Activated naive CD4-positive, alpha-beta T cell treated with anti-CD3 and anti-CD28 coated beads for 36 hours (primary cell): Measurements from ENCODE around the gene PPME1. TPM values are rescaled to one million over a fixed set of nuclear protein-coding genes. Genes with fewer than 3 reads are reported as not detected.

Source experiments
- CTCF ChIA-PET: fragments of 350-600 bp; sonication (Branson Sonifier 250); formaldehyde crosslinking; loops from one replicate; lab custom pipeline; 2021; ENCODE audit warnings: antibody characterized with exemption; lab: Charles Lee
- DNase-seq: peaks from one replicate; pipeline ENCODE4 v3.0.0-alpha.2; 2020
- H3K27ac Mint-ChIP-seq: one replicate; pipeline ENCODE4 v1.8.0; 2021; ENCODE audit warnings: mild to moderate bottlenecking, mixed read lengths
- H3K27me3 Mint-ChIP-seq: one replicate; pipeline ENCODE4 v1.8.0; 2021; ENCODE audit warnings: low read depth, mixed read lengths
- H3K36me3 Mint-ChIP-seq: one replicate; pipeline ENCODE4 v1.8.0; 2021; ENCODE audit warnings: low read depth, mixed read lengths
- H3K4me1 Mint-ChIP-seq: one replicate; pipeline ENCODE4 v1.8.0; 2021; ENCODE audit warnings: low read depth, mixed read lengths
- H3K4me3 Mint-ChIP-seq: one replicate; pipeline ENCODE4 v1.8.0; 2021; ENCODE audit warnings: mild to moderate bottlenecking, moderate library complexity, mixed read lengths
- H3K9me3 Mint-ChIP-seq: one replicate; pipeline ENCODE4 v1.8.0; 2021; ENCODE audit warnings: mixed read lengths
- intact Hi-C: fragments of 100-400 bp; cut with micrococcal nuclease; formaldehyde crosslinking; loops from one replicate; pipeline ENCODE4 v1.15.1; 2023
- total RNA-seq, 2 experiments: library from RNA; stranded (reverse); gene quantifications; one replicate each; pipeline ENCODE4 v1.2.3, GENCODE V29; 2021

The PPME1 gene
- total RNA-seq, 2 experiments from 2014 or later, result 19.0 to 22.1 TPM

DNA sequence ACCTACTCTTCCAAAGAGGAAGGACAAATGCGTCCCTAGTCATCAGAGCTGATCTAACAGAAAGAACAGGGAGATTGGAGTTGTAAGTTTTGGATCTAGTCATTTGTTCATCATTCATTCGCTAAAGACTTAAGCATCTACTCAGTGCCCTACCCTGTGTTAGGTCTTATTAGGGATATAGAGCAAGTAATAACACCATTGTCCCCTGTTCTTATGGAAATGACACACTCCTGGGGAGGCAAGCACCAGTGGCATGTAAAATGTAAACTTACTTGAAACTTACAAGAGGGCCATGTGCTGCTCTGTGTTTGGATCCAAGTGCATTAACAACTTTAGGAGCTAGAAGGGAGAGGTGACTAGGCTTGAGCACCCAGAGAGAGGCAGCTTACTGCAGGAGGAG is 78.4 kb downstream of the PPME1 start:
- intact Hi-C loops, result no loop called here
- Mint-ChIP-seq H3K27me3 (no peaks in the 10 kb centered on the region), H3K27ac (no peak overlapping the region), H3K9me3 (no peaks in the 10 kb centered on the region), H3K4me3 (no peak overlapping the region), H3K4me1 (no peaks in the 10 kb centered on the region), H3K36me3 (peaks cover 22% of the 10 kb centered on the region)
- CTCF ChIA-PET, result no interaction called here
- DNase-seq, result no peak

DNA sequence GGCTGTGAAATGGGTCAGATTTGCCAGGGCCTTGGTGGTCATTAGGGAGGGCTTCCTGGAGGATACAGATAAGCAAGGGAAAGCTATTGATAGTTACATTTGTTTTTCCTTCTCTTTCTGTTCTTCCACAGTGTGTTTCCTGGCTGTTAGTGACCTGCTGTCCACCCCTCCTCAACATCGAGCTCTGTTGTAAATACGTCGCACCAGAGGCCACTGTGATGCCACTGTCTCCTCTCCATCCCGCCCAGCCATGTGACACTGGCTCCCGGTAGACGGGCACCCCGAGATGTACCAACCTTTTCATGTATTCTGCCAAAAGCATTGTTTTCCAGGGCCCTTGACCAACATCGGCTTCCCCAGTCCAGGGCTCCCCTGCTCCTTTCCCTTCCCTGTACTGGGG is 82.3 kb downstream of the PPME1 start:
- H3K4me1 Mint-ChIP-seq, result peaks cover 3% of the 10 kb centered on the region
- H3K27me3 Mint-ChIP-seq, result no peaks in the 10 kb centered on the region
- no peak overlapping the region for H3K4me3 Mint-ChIP-seq
- no peaks in the 10 kb centered on the region for H3K9me3 Mint-ChIP-seq
- no peak overlapping the region for H3K27ac Mint-ChIP-seq
- CTCF ChIA-PET, result interaction anchor here (1.1 to 5.5 kb wide), 3 partner anchors 60 to 198 kb away, joined by 4 to 45 read pairs (median 7); no protein-coding TSS in a partner anchor
- no peak for DNase-seq
- H3K36me3 Mint-ChIP-seq, result peaks cover 15% of the 10 kb centered on the region
- intact Hi-C loops, result no loop called here

DNA sequence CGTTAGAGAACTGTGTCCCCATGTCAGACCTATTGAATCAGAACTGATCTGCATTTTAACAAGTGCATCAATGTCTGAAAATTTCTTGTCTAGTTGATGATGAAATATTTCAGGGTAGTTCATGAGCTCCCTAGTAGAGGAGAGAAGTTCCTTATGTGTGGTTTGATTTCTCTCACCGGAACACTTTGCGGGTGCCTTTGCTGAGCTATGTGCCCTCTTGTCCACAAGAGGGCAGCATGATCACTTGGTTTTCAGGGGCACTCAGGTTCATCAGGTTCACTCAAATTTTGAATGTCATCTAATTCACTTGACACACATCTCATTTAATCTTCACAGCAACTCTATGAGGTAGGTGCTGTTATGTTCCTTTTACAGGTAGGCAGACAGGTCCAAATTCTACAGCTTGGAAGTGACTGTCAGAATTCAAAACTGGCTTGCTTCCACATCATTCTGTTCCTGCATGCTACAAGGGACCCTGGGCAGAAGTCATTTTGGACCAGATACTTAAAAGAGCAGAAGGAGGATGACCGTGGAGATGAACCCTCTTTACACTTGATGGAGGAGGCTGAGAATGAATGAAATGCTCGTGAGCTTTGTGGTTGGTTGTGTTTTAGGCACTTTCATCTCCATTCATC is 84.8 kb downstream of the PPME1 start:
- H3K9me3 Mint-ChIP-seq, result no peaks in the 10 kb centered on the region
- H3K27me3 Mint-ChIP-seq, result no peaks in the 10 kb centered on the region
- no peak overlapping the region for H3K27ac Mint-ChIP-seq
- intact Hi-C loops, result loop anchor here (1.0 to 5.0 kb wide), 5 partner anchors 65 to 314 kb away; no protein-coding TSS in a partner anchor
- peak; percentile 68 for DNase-seq
- no peak overlapping the region for H3K4me3 Mint-ChIP-seq
- peaks cover 11% of the 10 kb centered on the region for H3K36me3 Mint-ChIP-seq
- peaks cover 3% of the 10 kb centered on the region for H3K4me1 Mint-ChIP-seq
- CTCF ChIA-PET, result interaction anchor here (0.6 to 5.5 kb wide), 31 partner anchors 9 to 470 kb away, joined by 3 to 64 read pairs (median 4); partner anchors contain the start of genes C2CD3 and PPME1

DNA sequence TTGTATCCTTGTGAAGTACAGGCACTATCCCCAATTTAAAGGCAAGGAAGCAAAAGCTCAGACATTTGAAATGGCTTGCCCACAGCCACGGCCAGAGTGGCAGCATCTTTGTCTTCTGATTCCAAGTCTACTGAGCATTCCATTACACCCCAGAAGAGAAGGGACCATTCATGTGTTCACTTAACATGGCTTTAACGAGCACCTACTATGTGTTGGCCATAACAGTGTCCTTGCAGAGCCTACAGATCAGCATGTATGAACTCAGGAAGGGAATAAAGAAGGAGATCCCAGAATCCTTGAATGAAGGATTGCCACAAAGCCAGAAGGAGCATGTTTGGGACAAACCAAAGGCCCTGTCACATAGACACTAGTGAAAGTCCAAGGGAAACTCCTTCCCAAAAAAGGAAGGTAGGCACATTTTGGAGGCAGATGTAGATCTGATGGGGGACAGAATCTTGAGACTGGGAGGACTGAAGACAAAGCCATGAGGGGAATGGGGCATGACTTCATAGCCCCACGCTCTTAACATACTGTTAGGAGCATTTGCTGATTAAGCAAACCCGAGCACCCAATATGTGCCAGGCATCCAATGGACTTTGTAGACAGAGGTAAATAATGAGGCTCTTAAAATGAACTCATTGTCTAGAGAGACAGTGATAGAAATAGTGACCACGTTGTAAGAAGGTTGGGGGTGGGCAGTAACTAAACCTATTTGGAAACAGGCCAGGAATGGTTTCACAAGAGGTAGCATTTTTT is 85.5 kb downstream of the PPME1 start:
- H3K36me3 Mint-ChIP-seq, result peaks cover 11% of the 10 kb centered on the region
- peaks cover 3% of the 10 kb centered on the region for H3K4me1 Mint-ChIP-seq
- no peak for DNase-seq
- no peaks in the 10 kb centered on the region for H3K27me3 Mint-ChIP-seq
- H3K27ac Mint-ChIP-seq, result no peak overlapping the region
- intact Hi-C loops, result loop anchor here (1.0 to 5.0 kb wide), 5 partner anchors 65 to 314 kb away; no protein-coding TSS in a partner anchor
- CTCF ChIA-PET, result interaction anchor here (0.6 to 5.5 kb wide), 20 partner anchors 9 to 426 kb away, joined by 3 to 64 read pairs (median 6); no protein-coding TSS in a partner anchor
- H3K9me3 Mint-ChIP-seq, result no peaks in the 10 kb centered on the region
- H3K4me3 Mint-ChIP-seq, result no peak overlapping the region

DNA sequence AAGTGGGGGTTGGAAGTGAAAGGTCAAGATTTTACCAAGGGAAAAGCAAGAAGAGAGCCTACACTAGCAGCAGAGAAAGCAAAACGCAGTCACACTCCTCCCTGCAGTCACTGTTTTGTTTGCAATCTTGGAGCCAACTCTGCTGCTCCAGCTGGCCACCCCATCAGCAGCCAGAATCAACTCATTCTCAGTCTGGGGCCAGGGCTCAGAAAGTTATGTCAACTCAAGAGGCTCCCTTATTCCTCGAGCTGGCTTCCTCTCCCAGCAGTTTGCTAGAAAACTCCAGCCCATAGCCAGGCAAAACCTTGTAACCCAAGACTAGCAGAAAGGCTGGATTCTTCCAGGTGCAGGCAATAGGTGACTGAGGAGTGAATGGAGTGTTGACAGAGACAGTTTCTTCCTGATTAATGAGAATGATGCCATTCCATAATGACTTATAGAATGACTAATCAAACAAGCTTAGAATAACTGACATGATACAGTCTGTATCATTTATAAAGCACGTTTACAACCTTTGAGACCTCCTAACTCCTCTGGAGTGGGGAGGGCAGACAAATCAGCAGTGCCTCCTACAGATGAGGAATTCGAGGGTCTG is 87.0 kb downstream of the PPME1 start:
- no peak for DNase-seq
- no peaks in the 10 kb centered on the region for H3K9me3 Mint-ChIP-seq
- peaks cover 3% of the 10 kb centered on the region for H3K4me1 Mint-ChIP-seq
- no peak overlapping the region for H3K4me3 Mint-ChIP-seq
- peaks cover 11% of the 10 kb centered on the region for H3K36me3 Mint-ChIP-seq
- intact Hi-C loops, result loop anchor here (5.0 kb wide), 2 partner anchors 129 to 296 kb away; no protein-coding TSS in a partner anchor
- CTCF ChIA-PET, result interaction anchor here (0.7 kb wide), 1 partner anchor 192 kb away, joined by 3 read pairs; no protein-coding TSS in a partner anchor
- H3K27me3 Mint-ChIP-seq, result no peaks in the 10 kb centered on the region
- H3K27ac Mint-ChIP-seq, result no peak overlapping the region

DNA sequence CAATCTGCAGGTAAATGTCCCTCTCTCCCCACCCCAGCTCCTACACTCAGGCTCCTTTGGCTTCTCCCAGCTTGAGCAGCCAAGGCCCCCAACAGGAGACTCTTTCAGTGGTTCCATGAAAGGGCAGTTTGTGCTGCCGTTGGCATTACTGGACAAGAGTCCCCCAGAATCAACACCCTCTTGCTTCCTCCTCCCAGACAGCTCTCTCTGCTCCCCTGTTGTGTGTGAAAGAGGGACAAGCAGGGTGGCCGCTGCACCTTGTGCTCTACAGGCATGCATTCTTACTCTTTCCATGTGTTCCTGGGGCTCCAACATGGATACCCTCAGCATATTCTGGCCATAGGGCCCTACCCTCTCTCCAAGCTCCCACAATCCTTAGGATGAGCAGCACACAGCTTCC is 91.6 kb downstream of the PPME1 start:
- Mint-ChIP-seq H3K27ac (no peak overlapping the region), H3K4me1 (no peaks in the 10 kb centered on the region), H3K4me3 (no peak overlapping the region), H3K36me3 (no peaks in the 10 kb centered on the region), H3K27me3 (no peaks in the 10 kb centered on the region), H3K9me3 (no peaks in the 10 kb centered on the region)
- CTCF ChIA-PET, result no interaction called here
- intact Hi-C loops, result no loop called here
- no peak for DNase-seq

DNA sequence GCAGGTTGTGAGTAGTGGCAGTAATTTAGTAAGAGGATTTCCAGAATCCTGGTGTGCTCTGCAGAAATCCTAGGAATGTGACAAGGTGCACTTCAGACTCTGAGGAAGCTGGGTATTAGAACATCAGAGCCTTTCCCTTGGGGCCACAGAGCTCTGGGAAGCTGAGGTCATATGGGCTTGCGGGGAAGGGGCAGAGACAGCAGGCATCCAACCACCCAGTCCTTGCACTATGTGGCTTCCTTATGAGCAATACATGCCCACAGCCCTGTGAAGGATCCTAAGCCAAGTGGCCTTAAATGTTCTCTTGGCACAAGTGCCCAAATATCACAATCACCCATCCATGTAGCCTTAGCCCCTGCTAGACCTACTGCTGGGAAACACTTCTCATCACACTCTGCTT is 94.2 kb downstream of the PPME1 start:
- H3K27ac Mint-ChIP-seq, result no peak overlapping the region
- H3K27me3 Mint-ChIP-seq, result no peaks in the 10 kb centered on the region
- no peaks in the 10 kb centered on the region for H3K36me3 Mint-ChIP-seq
- H3K4me3 Mint-ChIP-seq, result no peak overlapping the region
- H3K9me3 Mint-ChIP-seq, result no peaks in the 10 kb centered on the region
- H3K4me1 Mint-ChIP-seq, result peaks cover 20% of the 10 kb centered on the region
- no peak for DNase-seq
- intact Hi-C loops, result no loop called here
- CTCF ChIA-PET, result interaction anchor here (2.2 kb wide), 1 partner anchor 9 kb away, joined by 11 read pairs; no protein-coding TSS in a partner anchor

DNA sequence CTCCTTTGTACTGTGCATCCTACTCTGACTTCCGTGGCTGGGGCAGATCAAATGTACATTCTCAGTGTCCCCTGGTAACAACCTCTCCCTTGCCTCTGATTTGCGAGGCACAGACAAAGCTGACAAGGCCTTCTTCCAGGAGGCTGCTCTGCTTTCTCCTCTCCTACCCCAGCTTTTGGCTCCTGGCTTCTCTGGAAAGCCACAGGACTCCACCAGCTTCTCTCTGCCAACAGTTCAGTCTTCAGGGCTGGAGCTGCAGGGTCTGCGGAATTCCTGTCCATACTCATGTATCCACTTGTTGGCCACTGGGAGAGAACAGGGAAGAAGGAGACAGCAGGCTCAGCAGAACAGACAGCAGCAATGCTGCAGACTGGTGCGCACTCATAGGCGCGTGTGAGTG is 95.9 kb downstream of the PPME1 start:
- no peak overlapping the region for H3K4me3 Mint-ChIP-seq
- H3K4me1 Mint-ChIP-seq, result peaks cover 20% of the 10 kb centered on the region
- H3K36me3 Mint-ChIP-seq, result no peaks in the 10 kb centered on the region
- no peak overlapping the region for H3K27ac Mint-ChIP-seq
- intact Hi-C loops, result no loop called here
- no peak for DNase-seq
- H3K9me3 Mint-ChIP-seq, result no peaks in the 10 kb centered on the region
- no peaks in the 10 kb centered on the region for H3K27me3 Mint-ChIP-seq
- CTCF ChIA-PET, result interaction anchor here (0.6 to 0.7 kb wide), 2 partner anchors 55 to 183 kb away, joined by 3 read pairs; no protein-coding TSS in a partner anchor

DNA sequence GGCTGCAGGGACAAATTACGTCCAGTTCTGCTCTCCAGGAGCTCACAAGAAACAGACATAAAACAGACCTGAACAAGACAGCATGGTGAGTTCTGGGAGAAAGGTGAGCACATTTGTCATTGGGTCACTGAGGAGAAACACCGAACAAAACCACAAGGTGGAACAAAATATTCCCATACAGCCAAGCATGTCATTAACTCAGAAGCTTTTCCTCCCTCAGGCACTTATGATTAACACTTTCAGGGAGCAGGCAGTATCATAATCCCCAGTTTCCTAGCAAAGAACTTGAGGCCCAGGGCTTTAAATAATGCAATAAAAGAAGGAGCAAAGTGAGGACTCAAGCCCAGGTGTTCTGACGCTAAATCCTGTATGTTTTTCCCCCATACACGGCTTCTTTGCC is 97.4 kb downstream of the PPME1 start:
- no peak for DNase-seq
- Mint-ChIP-seq H3K4me3 (no peak overlapping the region), H3K27me3 (no peaks in the 10 kb centered on the region), H3K4me1 (peaks cover 20% of the 10 kb centered on the region), H3K27ac (no peak overlapping the region), H3K9me3 (no peaks in the 10 kb centered on the region), H3K36me3 (no peaks in the 10 kb centered on the region)
- CTCF ChIA-PET, result interaction anchor here (0.7 to 3.1 kb wide), 3 partner anchors 13 to 183 kb away, joined by 3 to 16 read pairs (median 14); no protein-coding TSS in a partner anchor
- intact Hi-C loops, result no loop called here

DNA sequence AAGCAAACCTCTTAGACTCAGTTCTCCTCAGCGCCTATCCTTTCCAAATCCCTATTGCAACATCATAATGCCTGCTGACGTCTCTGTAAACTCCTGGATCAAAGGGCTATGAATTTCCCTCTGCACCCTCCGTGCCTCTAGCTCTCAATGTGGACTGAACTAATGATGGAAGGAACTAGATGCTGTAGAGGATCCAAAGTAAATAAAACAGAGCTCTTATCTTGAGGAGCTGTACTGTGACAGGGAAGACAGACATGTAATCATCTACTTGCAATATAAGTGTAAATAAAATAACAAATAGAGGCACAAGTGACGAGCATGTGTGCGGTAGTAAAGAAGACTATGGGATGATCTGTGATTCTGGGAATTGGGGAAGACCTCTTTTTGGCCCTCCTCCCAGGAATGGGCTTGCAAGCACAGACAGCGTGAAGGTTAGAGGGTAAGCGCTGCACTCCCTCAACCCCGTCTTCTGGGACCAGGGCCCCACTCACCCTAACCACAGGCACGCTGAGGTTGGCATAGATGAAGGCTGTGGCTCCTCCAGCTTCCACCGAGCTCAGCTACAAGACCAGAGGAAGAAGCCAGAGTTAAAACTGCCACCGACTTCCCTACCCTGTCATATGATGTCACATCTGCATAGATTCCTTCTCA is 98.2 kb downstream of the PPME1 start:
- Mint-ChIP-seq H3K36me3 (no peaks in the 10 kb centered on the region), H3K27ac (no peak overlapping the region), H3K9me3 (no peaks in the 10 kb centered on the region), H3K4me3 (no peak overlapping the region), H3K4me1 (peaks cover 20% of the 10 kb centered on the region), H3K27me3 (no peaks in the 10 kb centered on the region)
- peak; percentile 45 for DNase-seq
- CTCF ChIA-PET, result interaction anchor here (0.5 to 3.1 kb wide), 4 partner anchors 13 to 91 kb away, joined by 3 to 16 read pairs (median 8); no protein-coding TSS in a partner anchor
- intact Hi-C loops, result no loop called here

DNA sequence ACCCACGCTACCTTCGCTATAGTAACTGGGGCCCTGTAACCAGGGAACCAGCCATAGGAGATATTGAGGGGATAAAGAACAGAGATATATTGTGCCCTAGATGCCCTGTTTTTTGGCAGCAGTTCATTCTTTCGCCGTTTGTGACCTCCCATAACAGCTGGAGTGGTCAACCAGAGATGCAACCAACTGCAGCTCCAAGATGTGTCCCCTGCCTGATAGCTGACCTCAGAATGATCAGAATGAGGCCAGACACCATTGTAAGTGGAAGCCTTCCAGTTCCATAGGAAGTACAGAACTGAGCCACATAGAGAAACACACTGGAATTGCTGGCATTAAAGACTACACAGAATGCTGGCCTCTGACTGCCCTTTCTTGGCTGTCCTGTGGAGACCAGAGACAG is 101.2 kb downstream of the PPME1 start:
- no peaks in the 10 kb centered on the region for H3K9me3 Mint-ChIP-seq
- no peak overlapping the region for H3K27ac Mint-ChIP-seq
- H3K36me3 Mint-ChIP-seq, result no peaks in the 10 kb centered on the region
- intact Hi-C loops, result no loop called here
- H3K4me1 Mint-ChIP-seq, result peaks cover 20% of the 10 kb centered on the region
- no peak overlapping the region for H3K4me3 Mint-ChIP-seq
- DNase-seq, result no peak
- no peaks in the 10 kb centered on the region for H3K27me3 Mint-ChIP-seq
- CTCF ChIA-PET, result interaction anchor here (1.4 kb wide), 1 partner anchor 17 kb away, joined by 4 read pairs; no protein-coding TSS in a partner anchor
